IMR-90 (cell line): ENCODE measurements around the gene TRDN. TPM values are rescaled to one million over a fixed set of nuclear protein-coding genes. Genes with fewer than 3 reads are reported as not detected.

Experiments
- ATAC-seq: fragments of 200-7000 bp; cut with Tn5 transposase; 2 replicates; pipeline ENCODE4 v1.9.1; 2020; ENCODE audit warnings: low read depth, mild to moderate bottlenecking, moderate library complexity
- BruUV-seq: library from RNA; stranded (reverse); fragments of 400-500 nt; replicated peaks from 2 replicates; lab custom pipeline; 2021; lab: Mats Ljungman, UMichigan
- CTCF ChIA-PET: fragments of 300-600 bp; formaldehyde crosslinking; extraction: SDS; loops from one replicate; lab custom pipeline; 2021; ENCODE audit warnings: antibody characterized with exemption; lab: Yijun Ruan, JAX
- POLR2A ChIA-PET: fragments of 300-600 bp; sonication (Branson Sonifier 250); formaldehyde crosslinking; loops from one replicate; lab custom pipeline; 2022; ENCODE audit warnings: antibody characterized with exemption; ENCODE audit not compliant: unreplicated experiment; lab: Charles Lee
- DNase-seq: peaks from one replicate; pipeline ENCODE4 v3.0.0; 2013
- H2AFZ ChIP-seq: replicated peaks from 2 replicates; pipeline ENCODE3; 2013; ENCODE audit warnings: low read length, mild to moderate bottlenecking; ENCODE audit not compliant: poor library complexity
- H2AK5ac ChIP-seq: 2 replicates; pipeline ENCODE4 v1.6.1; 2013; ENCODE audit warnings: low read depth, low read length, inconsistent platforms
- H2AK9ac ChIP-seq: replicated peaks from 2 replicates; pipeline ENCODE3; 2013; ENCODE audit warnings: mild to moderate bottlenecking, low read depth, low read length, moderate library complexity; ENCODE audit not compliant: poor library complexity
- H2BK120ac ChIP-seq: 2 replicates; pipeline ENCODE4 v1.6.1; 2013; ENCODE audit warnings: low read depth, low read length, inconsistent platforms
- H2BK15ac ChIP-seq: 3 replicates; pipeline ENCODE4 v1.6.1; 2013; ENCODE audit warnings: low read depth, low read length, inconsistent platforms
- H2BK20ac ChIP-seq: 2 replicates; pipeline ENCODE4 v1.6.1; 2013; ENCODE audit warnings: low read depth, mild to moderate bottlenecking, inconsistent platforms, low read length, moderate library complexity
- H2BK5ac ChIP-seq: 2 replicates; pipeline ENCODE4 v1.6.1; 2013; ENCODE audit warnings: mild to moderate bottlenecking, low read depth, low read length, inconsistent platforms; ENCODE audit not compliant: poor library complexity, severe bottlenecking
- H3K14ac ChIP-seq: replicated peaks from 2 replicates; pipeline ENCODE4 v1.6.1; 2013; ENCODE audit warnings: low read depth, low read length, inconsistent platforms
- H3K18ac ChIP-seq: 2 replicates; pipeline ENCODE4 v1.6.1; 2013; ENCODE audit warnings: low read depth, low read length, control low read depth
- H3K23ac ChIP-seq: 2 replicates; pipeline ENCODE4 v1.6.1; 2013; ENCODE audit warnings: low read depth, low read length, inconsistent platforms
- H3K27ac ChIP-seq: 2 replicates; pipeline ENCODE4 v1.5.1; 2013; ENCODE audit warnings: mild to moderate bottlenecking, control low read depth, low read length; ENCODE audit not compliant: insufficient read depth
- H3K27me3 ChIP-seq: 2 replicates; pipeline ENCODE4 v1.6.1; 2013; ENCODE audit warnings: low read length; ENCODE audit not compliant: control insufficient read depth, insufficient read depth
- H3K36me3 ChIP-seq: 2 replicates; pipeline ENCODE4 v1.6.1; 2013; ENCODE audit warnings: low read length, mixed read lengths; ENCODE audit not compliant: control insufficient read depth, insufficient read depth
- H3K4ac ChIP-seq: 2 replicates; pipeline ENCODE4 v1.6.1; 2013; ENCODE audit warnings: low read depth, low read length, inconsistent platforms
- H3K4me1 ChIP-seq: 2 replicates; pipeline ENCODE4 v1.6.1; 2013; ENCODE audit warnings: low read length, mixed read lengths; ENCODE audit not compliant: control insufficient read depth, insufficient read depth
- H3K4me2 ChIP-seq: 2 replicates; pipeline ENCODE4 v1.6.1; 2013; ENCODE audit warnings: low read depth, mild to moderate bottlenecking, control low read depth, low read length, moderate library complexity
- H3K4me3 ChIP-seq: 2 replicates; pipeline ENCODE4 v1.5.1; 2013; ENCODE audit warnings: low read depth, mild to moderate bottlenecking, control low read depth, low read length, moderate library complexity; ENCODE audit not compliant: insufficient read depth
- H3K56ac ChIP-seq: 2 replicates; pipeline ENCODE4 v1.6.1; 2013; ENCODE audit warnings: low read length, inconsistent platforms; ENCODE audit not compliant: insufficient read depth; ENCODE audit errors: extremely low read depth
- H3K79me1 ChIP-seq, 2 experiments: 2 replicates each; pipeline ENCODE4 v1.6.1; 2013; ENCODE audit warnings: low read length in 2 of 2, inconsistent platforms in 1 of 2, low read depth in 1 of 2
- H3K9ac ChIP-seq: 2 replicates; pipeline ENCODE4 v1.6.1; 2013; ENCODE audit warnings: low read depth, low read length, control low read depth
- H3K9me1 ChIP-seq: 2 replicates; pipeline ENCODE4 v1.6.1; 2013; ENCODE audit warnings: low read length, inconsistent platforms; ENCODE audit not compliant: insufficient read depth
- H3K9me3 ChIP-seq: 2 replicates; pipeline ENCODE4 v1.6.1; 2013; ENCODE audit warnings: low read length; ENCODE audit not compliant: control insufficient read depth, insufficient read depth
- H4K20me1 ChIP-seq: 2 replicates; pipeline ENCODE4 v1.6.1; 2013; ENCODE audit warnings: low read length, inconsistent platforms; ENCODE audit not compliant: insufficient read depth
- H4K5ac ChIP-seq: 2 replicates; pipeline ENCODE4 v1.6.1; 2013; ENCODE audit warnings: mild to moderate bottlenecking, low read depth, low read length, control low read depth
- H4K8ac ChIP-seq, 2 experiments: 2 replicates each; pipeline ENCODE4 v1.6.1; 2013; ENCODE audit warnings: low read depth in 2 of 2, low read length in 2 of 2, control low read depth in 1 of 2, inconsistent platforms in 1 of 2
- H4K91ac ChIP-seq: 2 replicates; pipeline ENCODE4 v1.6.1; 2013; ENCODE audit warnings: low read depth, low read length, inconsistent platforms; ENCODE audit not compliant: insufficient read depth
- FOS ChIP-seq: fragments of 150-350 bp; IDR thresholded peaks from 2 replicates; pipeline ENCODE4 v1.6.1; 2016; ENCODE audit warnings: low read depth, low read length
- MXI1 ChIP-seq: IDR thresholded peaks from 2 replicates; pipeline ENCODE4 v1.6.1; 2012; ENCODE audit warnings: low read depth, mild to moderate bottlenecking, low read length, moderate library complexity, borderline replicate concordance
- NFE2L2 ChIP-seq: fragments of 150-350 bp; IDR thresholded peaks from 2 replicates; pipeline ENCODE4 v1.6.1; 2016; ENCODE audit warnings: low read depth, mild to moderate bottlenecking, low read length
- RCOR1 ChIP-seq: IDR thresholded peaks from 2 replicates; pipeline ENCODE4 v1.6.1; 2012; ENCODE audit warnings: mild to moderate bottlenecking, low read length, improper control_type of control experiment; ENCODE audit not compliant: insufficient replicate concordance
- WGBS, 2 experiments: methylation state at CpG; one replicate each; pipeline versions ENCODE4 v1.1.5 to v1.1.7; 2013; ENCODE audit warnings: missing lambda C conversion rate in 2 of 2; ENCODE audit not compliant: insufficient read length in 1 of 2; ENCODE audit errors: extremely low coverage in 2 of 2; 5-methylcytosine and 5-hydroxymethylcytosine counted together
- dilution Hi-C: fragments of 300-500 bp; cut with HindIII; formaldehyde crosslinking; loops from one replicate; pipeline ENCODE4 v1.14.3; 2018; ENCODE audit warnings: low sequenced_read_pairs; ENCODE audit not compliant: unreplicated experiment
- in situ Hi-C: fragments of 300-500 bp; cut with MboI; formaldehyde crosslinking; loops from 3 replicates; pipeline ENCODE4 v1.14.3; 2019; ENCODE audit warnings: low sequenced_read_pairs, inconsistent platforms, mixed read lengths
- intact Hi-C: fragments of 100-400 bp; cut with micrococcal nuclease; formaldehyde crosslinking; loops from 2 replicates; pipeline ENCODE4 v1.10.0; 2022
- polyA plus RNA-seq, 3 experiments: library from polyadenylated mRNA; depleted of rRNA; stranded (reverse); fragments of >200 nt; gene quantifications; 2 replicates each; pipeline ENCODE4 v1.2.3, GENCODE V29; 2012; ENCODE audit warnings: low replicate concordance in 1 of 3
- total RNA-seq: library from RNA; depleted of rRNA; stranded (reverse); fragments of >200 nt; gene quantifications from 2 replicates; pipeline ENCODE4 v1.2.3, GENCODE V29; 2012

Gene TRDN
- total and polyA plus RNA-seq, 2 of the 4 experiments (the other 2 are of a cell fraction) = not detected

GRCh38 chr6:123214433-123214832, 422.3 kb downstream of the TRDN start:
- Histone ChIP-seq H2AK9ac (no peak overlapping the region), H4K91ac (no peak overlapping the region), H2BK120ac (no peak overlapping the region), H3K36me3 (no peaks in the 10 kb centered on the region), H4K8ac (no peak overlapping the region), H3K23ac (no peak overlapping the region), H3K9me3 (peaks cover 11% of the 10 kb centered on the region), H3K4me2 (no peak overlapping the region), H2BK20ac (no peak overlapping the region), H4K5ac (no peak overlapping the region), H3K27me3 (no peaks in the 10 kb centered on the region), H2BK5ac (no peak overlapping the region), H3K4ac (no peak overlapping the region), H2AFZ (no peak overlapping the region), H3K56ac (no peak overlapping the region), H3K14ac (no peak overlapping the region), H3K4me3 (no peak overlapping the region), H3K9ac (no peak overlapping the region), H4K20me1 (no peaks in the 10 kb centered on the region), H3K4me1 (no peaks in the 10 kb centered on the region), H3K79me1 (no peaks in the 10 kb centered on the region), H2AK5ac (no peak overlapping the region), H3K18ac (no peak overlapping the region), H3K27ac (no peak overlapping the region), H3K9me1 (no peaks in the 10 kb centered on the region), H2BK15ac (no peak overlapping the region)
- intact Hi-C loops (no loop called here), in situ Hi-C loops (no loop called here), dilution Hi-C loops (no loop called here)
- BruUV-seq = no TSS peak
- no peak for ATAC-seq
- TF ChIP-seq FOS (no peak), NFE2L2 (no peak), RCOR1 (no peak), MXI1 (no peak)
- WGBS, 2 experiments = no CpG with 5 or more reads among the region's 2 CpGs
- CTCF ChIA-PET = no interaction called here
- no peak for DNase-seq
- POLR2A ChIA-PET = no interaction called here
